NCI-H526 (cell line): ENCODE data around the gene CSF2.
"Not testable (repeated sequence)": the region's sequence is repeated elsewhere in the genome, so short reads cannot be mapped to it uniquely, and the experiment has no call there.

Experiments used
- DNase-seq, 2 experiments: peaks; one replicate each; lab custom pipeline; 2025; lab: John Stamatoyannopoulos, UW

CSF2 gene

DNA sequence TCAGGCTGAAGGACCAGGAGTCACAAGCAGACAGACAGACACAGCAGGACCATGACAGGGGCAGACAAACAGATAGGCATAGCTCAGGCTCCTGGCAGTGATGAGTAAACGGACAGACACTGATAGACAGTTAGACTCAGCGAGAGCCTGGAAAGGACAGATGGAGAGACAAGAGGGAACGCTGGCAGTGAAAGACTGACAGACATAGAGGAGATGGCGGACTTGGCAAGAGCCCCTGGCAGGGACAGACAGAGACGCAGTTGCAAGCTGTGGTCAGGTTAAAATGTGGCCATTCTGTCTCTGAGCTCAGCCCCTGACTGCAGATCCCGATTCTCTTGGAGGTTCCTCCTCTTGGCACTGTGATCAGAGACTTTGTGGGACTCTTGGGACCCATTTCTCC lies 13.6 kb downstream of the CSF2 start:
- no peak for DNase-seq

DNA sequence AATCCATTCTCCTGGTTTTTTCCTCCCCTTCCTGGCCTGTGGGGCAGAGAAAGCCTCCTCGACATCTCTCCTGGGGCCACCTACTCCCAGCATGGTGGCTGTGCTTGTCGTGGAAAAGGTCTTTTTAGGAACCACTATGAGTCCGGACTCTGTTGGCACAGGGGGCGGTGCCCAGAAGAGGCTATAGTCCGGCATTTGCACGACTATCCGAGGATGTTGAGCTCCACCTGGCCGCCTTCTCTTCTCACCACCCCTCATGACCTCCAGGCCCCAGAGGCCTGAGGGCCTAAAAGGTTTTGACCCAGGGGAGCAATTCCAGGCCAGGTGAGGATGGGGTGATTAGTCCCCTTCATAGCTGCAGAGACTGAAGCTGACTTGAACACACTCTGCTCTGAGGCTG lies 14.1 kb downstream of the CSF2 start:
- no peak for DNase-seq

DNA sequence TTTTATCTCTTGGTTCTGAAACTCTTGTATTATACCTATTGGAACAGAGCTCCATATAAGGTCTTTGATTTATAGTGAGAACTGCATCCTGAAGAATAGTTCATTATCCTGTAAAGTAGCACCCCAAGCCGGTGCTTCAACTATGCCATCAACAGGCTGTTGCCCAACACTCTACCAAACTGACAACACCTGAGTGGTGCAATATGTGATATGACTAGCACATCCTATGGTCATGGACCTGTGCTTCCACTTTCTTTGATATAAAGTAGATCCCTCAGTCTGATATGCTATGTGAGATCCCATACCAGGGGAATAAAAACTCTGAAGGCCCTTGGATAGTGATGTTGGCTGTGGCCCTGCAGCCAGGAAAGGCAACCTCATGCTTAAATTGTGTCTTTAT lies 15.8 kb downstream of the CSF2 start:
- DNase-seq, result no peak

DNA sequence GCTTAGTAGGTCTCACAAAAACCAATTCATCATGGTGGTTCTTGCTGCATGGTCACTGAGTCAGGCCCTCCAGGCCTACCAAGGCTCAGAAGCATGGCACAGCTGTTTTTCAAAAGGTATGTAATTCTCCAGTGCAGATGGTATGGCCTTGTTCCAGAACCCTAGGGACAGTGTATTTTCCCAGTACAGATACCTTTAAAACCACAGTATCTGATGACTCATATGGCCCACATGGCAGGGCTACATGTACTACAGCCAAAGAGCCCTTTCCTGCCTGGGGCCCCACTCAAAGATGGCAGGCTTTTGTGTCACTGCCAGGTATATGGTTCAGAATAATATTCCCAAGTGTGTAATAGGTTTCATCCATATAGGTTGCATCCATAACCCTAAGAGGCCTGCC lies 16.5 kb downstream of the CSF2 start:
- DNase-seq, result no peak

DNA sequence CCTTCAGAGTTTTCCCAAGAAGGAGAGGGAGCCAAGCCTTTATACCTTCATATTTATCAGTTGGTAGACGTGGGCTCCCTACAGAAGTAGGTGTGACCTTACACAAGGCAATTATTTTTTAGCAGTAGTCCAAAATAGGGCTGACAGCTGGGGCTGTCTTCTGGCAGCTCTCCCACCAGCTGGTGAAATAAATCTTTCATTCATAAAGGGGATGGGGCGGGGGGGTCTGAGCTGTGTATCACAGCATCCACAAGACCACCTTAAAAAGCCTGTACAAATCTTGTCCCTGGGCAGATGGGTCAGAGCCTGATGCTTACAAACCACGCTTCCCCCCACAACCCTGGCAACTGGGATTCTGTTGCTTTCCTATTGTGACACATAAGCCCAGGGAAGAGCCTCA lies 19.7 kb downstream of the CSF2 start:
- DNase-seq, result no peak

DNA sequence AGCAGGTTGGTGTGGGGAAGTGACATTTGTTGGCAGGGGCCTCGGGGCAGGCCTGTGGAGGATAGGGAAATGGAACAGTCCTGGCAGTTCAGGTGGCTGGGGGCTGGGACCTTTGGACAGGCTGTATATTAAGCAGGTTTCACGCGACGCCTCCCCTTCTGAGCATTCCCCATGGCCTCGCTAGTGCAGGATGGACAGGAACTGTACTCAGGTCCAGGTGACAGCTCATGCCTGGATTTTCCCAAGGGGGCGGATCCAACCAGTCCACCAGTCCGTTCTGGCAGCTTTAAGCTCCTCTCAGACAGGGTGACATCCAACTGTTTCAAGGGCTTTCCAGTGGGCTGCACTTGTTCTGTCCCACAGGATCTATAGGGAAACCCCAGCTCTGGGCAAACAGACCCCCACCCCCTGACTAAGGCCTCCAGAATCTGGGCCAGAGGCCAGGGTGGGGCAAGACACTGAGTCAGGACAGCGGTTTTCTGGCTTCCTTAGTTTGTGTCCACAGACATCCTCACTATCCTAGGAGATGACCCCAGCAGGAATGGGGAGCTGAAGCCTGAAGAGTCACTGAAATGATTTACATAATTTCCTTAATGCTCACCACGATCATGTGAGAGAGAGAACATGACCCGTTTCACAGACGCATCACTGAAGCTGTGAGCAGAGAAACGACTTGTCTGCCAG lies 20.9 kb downstream of the CSF2 start:
- no peak for DNase-seq

DNA sequence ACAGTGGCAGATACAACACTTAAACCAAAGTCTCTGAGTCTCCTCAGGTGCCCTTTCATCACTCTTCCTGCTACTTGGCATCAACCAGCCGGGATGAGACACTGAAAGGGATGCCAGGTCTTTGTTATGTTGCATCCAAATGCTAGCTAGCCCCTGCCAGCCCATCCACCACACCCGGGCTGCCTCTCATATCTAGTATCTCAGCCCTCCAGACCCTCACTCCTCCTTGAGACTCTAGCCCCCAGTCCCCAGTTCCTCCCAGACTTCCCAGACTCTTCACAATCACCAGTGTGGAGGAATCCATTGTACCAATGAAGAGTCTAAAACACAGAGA lies 21.5 kb downstream of the CSF2 start:
- no peak for DNase-seq

DNA sequence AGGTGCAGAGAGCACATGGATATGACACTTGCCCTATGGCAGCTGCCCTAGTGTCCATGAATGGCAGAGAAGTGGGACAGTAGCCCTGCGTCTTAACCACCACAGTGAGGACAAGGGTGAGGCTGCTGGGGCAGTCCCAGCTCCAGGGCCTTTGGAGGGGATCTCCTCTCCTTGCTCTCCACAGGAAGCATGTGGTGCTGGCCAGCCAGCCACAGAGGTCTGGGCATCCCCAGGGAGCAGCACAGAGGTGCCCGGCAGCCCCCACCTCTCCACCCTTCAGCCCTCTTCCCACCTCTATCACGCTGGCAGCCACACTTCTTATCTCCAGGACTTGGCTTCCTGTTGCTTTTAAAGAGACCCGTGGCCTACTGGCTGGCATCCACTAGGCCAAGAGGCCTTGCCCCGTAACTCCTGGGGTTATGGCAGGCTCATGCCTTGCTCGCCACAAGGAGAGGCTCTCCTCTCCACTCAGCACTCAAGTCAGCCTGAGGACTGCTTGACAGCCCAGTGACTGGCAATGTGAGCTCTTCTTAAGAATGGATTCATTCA lies 21.9 kb downstream of the CSF2 start:
- no peak for DNase-seq

DNA sequence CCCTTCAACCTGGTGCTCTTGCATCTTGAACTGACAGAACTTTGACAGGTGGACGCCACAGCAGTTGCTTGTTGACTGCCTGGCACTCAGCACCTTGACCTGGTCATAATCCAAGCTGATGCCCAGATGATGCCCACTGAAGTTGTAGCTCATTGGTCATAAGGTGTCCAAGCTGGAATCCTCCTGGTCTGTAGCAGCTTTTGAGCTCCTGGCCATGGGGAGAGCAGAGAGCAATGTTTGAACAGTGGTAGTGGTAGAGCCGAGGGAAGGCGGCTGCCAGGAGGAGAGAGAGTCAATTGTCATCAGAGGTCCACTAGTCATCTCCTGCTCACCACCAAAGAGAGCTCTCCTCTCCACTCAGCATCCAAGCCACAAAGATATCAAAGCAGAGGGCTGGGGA lies 23.3 kb downstream of the CSF2 start:
- no peak for DNase-seq

DNA sequence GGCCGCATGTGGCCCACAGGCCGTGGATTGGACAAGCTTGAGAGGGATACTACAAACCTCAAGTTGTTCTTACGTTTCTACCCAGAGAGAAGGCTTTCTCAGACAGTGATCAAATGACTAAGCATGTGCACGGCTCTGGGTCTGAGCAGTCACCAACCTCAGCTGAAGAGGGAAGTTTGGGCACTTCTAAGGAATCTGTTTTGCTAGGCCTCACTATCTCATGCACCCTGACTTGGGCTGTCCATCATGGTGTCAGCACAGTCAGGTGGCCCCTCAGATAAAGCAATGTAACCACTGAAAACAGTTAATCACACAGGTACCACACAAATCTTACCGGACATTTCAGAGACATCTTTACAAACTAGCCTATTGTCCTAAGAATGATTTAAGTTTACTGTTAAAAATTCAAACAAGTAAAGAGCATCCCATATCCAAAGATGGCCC lies 24.6 kb downstream of the CSF2 start:
- no peak for DNase-seq

DNA sequence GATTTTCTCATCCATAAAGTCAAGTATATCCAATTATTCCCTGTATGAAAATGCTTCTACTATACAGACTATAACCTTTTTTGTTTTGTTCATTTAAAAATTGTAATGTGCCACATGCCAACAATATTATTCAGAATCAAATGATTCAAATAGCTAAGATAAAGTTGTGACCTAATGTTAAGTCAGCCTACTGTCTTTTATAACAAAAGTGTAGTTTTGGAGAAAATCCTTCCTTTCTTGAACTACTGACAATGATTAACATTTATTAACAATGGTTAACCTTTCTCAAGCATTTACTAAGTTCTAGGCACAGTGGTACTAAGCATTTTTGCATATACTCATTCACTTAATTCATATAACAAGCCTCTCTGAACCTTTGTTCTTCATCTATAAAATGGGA lies 25.0 kb downstream of the CSF2 start:
- no peak for DNase-seq

DNA sequence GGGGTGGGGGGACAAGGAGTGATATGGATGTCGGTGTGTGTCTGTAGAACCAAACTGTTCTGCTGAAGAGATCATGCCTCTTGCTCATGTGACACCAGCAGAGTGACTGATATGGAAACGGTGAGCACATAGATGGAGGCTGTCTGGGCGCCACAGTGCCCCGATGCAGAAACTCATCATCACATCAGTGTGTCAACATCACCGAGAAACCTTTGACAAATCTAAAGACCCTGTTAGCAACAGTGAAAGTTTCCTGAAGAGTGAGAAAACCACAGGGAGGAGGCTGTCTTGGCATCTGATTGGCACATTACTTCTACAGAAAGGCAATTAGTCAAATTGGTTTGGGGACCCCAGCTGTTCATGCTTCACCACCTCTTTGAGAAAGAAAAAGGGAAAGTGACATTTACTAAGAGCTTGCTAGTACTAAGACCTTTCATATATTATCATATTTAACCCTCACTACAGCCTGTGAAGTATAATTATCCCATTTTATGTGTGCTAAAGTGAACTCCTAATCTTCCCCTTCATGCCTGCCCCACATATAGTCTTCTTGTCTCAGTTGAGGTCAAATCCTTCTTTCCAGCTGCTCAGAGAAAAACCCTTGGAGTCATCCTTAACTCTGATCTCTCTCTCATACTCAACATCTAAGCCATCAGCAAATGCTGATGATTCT lies 25.6 kb downstream of the CSF2 start:
- no peak for DNase-seq

DNA sequence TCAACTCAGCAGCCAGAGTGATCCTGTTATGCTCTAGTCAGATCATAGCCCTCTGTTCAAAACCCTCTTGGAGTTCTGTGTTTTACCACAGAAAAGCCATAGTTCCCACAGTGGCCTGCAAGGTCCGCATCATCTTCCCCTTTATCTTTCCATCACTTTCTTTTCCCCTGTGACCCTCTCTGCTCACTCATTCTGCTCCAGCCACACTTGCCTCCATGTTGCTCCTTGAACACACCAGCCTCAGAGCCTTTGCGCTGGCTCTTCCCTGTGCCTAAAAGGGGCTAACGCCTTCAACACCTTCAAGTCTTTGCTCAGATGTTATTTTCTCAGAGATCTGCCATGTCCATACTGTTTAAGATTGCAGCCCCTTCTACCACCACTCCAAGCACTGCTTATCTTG lies 26.3 kb downstream of the CSF2 start:
- no peak for DNase-seq

DNA sequence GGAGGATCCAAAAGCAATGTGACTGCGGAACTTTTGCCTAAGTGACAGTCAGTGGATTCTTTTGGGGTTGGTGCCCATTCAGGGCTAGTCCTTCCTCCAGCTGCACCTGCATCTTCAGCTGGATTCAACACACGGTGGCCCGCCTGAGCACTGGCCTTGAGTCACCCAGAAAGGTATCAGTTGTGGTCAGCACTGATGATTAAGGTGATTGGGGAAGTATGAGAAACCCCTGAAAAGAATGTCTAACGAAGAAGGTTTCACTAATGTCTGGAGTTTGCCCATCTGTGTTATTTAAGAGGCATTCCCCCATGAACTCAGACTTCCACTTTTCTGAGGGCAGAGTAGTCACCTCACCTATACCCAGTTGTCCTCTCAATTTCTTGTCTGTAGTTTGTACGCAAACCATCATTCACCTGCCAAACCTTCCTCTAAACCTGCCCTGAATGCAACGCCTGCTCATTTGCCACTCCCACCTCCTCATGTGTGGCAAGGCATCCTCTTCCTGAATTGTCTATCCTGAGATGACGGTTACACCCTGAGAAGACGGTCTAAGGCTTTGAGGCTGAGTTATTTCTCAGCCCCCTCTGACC lies 27.2 kb downstream of the CSF2 start:
- DNase-seq, result no peak

DNA sequence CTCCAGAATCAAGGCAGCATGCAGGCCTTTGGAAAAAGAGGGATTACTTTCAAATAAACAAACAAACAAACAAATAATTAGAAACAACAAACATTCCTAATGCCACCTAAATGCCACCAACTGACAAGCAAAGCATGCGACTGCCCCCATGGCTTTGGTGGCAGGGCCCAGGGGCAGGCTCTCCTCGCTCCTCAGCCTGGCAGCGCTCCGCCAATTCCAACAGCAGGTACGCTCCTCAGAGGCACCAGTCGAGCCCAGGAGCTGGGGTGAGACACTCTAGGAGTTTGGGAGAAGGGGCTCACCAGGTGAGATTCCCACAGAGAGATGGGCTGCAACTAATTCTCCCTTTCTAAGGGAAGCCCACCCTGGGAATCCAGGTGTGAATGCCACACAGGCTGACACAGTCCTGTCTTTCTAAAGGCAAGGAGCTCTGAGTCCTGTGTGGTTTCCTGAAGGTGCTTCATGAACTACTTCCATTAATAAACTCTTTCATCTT lies 27.8 kb downstream of the CSF2 start:
- DNase-seq, result no peak

DNA sequence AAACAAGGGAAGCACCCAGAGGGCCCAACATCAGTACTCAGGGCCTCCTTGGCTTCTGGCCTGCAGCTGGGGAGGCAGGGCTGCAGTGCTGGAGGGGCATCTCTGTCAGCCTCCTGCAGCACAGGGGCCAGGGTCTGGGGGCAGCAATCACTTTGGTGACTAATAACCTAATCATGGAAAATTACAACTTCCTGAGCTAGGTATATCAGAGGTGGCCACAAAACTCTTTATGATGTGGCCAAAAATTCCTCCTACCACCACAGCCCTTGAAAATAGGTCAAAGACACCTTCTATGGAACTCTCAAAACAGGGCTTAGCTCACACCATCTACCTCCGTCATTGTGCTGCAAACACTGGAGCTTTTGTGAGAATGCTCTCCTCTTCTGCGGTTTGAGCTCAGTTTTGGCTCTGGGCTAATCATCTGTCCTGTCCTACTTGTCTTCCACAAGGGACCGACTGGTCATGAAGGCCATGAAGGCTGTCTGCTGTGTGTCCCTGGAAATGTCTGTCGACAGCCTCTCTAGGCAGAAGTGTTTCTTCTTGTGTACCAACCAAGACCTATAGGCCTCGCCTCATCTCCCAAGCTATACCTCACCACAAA lies 28.6 kb downstream of the CSF2 start:
- no peak for DNase-seq

DNA sequence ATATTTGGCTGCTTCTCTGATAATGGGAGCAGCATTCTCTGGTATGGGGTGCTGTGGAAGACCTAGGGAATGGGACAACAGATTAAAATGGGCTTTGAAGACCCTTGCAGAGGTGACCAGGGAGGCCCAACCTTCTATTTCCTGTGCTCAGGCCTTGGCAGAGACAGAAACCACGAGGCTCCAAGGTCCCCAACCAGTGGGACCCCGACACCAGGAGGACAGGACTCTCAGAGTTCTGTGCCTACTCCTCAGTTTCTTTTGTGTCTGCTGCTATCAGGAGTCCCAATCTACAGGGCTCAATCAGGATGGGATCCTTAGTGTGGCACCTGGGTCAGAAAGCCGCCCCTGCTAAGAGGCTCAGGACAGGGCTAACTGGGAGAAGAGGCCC lies 29.3 kb downstream of the CSF2 start:
- no peak for DNase-seq

DNA sequence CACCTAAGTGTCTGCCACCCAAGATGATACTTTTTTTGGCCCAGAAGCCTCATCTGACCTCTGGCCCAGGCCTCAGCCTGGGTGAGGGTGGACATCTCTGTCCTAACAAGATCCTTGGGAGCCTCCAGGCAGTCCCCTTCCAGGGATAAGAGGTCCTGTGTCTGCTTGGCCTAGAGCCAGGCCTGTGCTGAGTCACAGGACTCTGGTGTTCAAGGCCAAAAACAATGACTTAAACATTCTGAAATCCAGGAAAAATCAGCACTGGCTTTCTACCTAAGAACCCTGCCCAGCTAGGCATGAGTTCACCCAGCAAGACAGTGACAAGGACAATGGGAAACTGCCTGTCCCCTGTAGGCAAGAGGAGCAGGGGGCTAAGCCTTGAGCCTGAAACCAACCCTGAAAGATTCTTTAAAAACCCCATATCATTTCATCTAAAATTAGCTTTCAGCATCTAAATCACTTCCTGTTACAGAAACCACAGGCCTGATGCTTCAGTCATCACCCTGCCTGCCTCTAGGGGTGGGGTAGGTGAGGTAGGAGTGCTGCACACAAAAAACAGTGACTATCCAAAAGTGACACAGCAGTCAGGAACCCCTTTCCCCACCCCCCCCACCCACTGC lies 29.9 kb downstream of the CSF2 start:
- DNase-seq, result no peak

DNA sequence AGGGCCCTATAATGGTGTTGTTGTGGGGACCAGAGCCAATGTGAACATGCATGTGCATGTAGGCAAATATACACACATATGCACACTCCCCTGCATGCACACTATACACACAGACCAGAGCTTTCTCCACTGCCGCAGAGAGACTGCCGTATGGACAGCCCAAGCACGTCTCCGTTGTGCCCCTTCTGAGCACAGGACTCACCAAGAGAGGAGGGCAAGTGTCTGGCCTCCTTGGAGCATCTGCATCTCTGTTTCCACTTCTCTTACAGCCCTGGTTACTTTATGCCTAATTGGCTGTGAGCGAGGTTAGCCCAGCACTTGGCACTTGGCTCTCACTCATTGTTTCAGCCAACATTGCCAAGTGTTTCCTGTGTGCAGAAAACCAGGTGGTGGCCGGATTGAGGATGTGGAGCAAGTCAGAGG lies 30.4 kb downstream of the CSF2 start:
- DNase-seq, result no peak

DNA sequence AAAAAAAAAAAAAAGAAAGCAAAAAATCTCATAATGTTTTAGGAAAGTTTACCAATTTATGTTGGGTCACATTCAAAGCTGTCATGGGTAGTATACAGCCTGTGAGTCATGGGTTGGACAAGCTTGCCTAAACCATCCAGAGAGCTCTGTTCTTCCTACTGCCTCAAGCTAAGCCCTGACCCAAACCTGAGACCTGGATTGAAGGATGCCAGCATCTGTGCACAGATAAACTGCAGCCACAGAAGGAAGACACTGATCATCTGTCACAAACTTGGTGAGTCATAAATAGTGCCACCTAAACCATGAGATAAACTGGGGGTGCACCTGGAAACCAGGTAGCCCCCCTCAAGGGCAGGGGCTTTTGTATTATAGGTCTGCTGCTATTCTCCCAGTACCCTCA lies 31.0 kb downstream of the CSF2 start:
- DNase-seq, result no peak

DNA sequence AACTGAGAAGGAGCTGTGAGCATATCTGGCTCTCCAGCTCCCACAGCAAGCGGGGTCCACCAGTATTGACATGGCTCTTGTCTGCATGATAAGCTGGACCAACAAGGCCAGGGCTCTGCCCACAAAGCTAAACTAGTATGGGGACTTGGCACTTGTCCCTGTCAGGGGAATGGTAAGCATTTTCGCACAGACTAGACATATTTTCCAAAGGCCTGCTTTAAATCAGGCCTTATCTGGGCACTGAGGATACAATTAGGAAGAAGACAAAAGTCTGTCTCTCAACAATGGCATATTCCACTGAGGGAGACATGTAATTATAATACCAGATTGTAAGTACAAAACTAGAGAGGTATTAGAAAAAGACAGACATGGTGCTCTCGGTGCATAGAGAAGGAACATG lies 32.1 kb downstream of the CSF2 start:
- DNase-seq, result no peak

DNA sequence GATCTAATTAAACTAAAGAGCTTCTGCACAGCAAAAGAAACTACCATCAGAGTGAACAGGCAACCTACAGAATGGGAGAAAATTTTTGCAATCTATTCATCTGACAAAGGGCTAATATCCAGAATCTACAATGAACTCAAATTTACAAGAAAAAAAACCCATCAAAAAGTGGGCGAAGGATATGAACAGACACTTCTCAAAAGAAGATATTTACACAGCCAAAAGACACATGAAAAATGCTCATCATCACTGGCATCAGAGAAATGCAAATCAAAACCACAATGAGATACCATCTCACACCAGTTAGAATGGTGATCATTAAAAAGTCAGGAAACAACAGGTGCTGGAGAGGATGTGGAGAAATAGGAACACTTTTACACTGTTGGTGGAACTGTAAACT lies 34.9 kb downstream of the CSF2 start:
- DNase-seq, result not testable (repeated sequence)
